ENCODE results near the gene ANXA4. TPM values are rescaled to one million over a fixed set of nuclear protein-coding genes. Genes with fewer than 3 reads are reported as not detected.

Gene ANXA4
- total RNA-seq, 1 experiment from 2014 or later, result 51.1 TPM

- POLR2A ChIA-PET (ENCODE audit: unreplicated experiment), result no interaction called here
- H3K4me1 ChIP-seq (ENCODE audit: insufficient read depth, low read length), result no peaks in the 10 kb centered on the region
- H3K9me2 ChIP-seq (replicated peaks; ENCODE audit: low read length), result no peaks in the 10 kb centered on the region
- H3K9ac ChIP-seq (ENCODE audit: low read length), result no peak overlapping the region
- no peak for DNase-seq
- peaks cover 3% of the 10 kb centered on the region for H3F3A ChIP-seq (ENCODE audit: low read length, unreplicated experiment)
- CTCF ChIA-PET, result no interaction called here
- no peak for TF ChIP-seq EZH2phosphoT487 (IDR thresholded peaks at IDR 0.05; ENCODE audit: borderline replicate concordance, low read length)
- TF ChIP-seq CTCF (conservative IDR thresholded peaks at IDR 0.05; ENCODE audit: low read depth, low read length), result no peak
- TF ChIP-seq EZH2 (IDR thresholded peaks at IDR 0.05; ENCODE audit: low read length, unreplicated experiment), result no peak
- H3K27me3 ChIP-seq (ENCODE audit: low read length), result no peaks in the 10 kb centered on the region
- no TSS peak for BruUV-seq (replicated peaks)
- H3K79me2 ChIP-seq (ENCODE audit: low read length), result no peaks in the 10 kb centered on the region
- intact Hi-C loops (cut with micrococcal nuclease), result no loop called here
- H2AFZ ChIP-seq (ENCODE audit: low read length), result no peak overlapping the region
- no peak overlapping the region for H3K4me3 ChIP-seq (ENCODE audit: low read length)
- no peaks in the 10 kb centered on the region for H3K36me3 ChIP-seq (ENCODE audit: low read depth, low read length)
- no peaks in the 10 kb centered on the region for H3K9me3 ChIP-seq (ENCODE audit: low read length)
- no peaks in the 10 kb centered on the region for H4K20me1 ChIP-seq (ENCODE audit: low read length)
- H3K27ac ChIP-seq (ENCODE audit: low read length), result no peak overlapping the region
- ATAC-seq, result no peak
- no peak overlapping the region for H3K4me2 ChIP-seq (ENCODE audit: low read length)
Observed at GRCh38 chr2:69729266-69729665, 12.7 kb upstream of the ANXA4 start.

DNA sequence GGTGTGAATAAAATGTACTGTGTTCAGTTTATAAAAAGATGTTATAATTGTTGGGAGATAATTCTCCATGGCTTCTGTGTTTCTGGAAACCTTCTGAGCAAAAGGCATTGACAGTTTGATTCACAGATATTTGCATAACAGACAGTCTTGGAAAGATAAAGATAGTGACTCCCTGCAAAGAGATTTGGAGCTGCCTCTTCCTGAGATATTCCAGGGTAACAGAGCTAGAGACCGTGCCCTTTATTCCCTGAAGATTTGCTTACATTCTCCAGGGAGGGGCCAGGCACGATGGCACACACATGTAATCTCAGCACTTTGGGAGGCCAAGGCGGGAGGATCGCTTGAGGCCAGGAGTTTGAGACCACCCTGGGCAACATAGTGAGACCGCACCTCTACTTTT, 12.2 kb upstream of the ANXA4 start:
- peaks cover 3% of the 10 kb centered on the region for H3F3A ChIP-seq (ENCODE audit: low read length, unreplicated experiment)
- no peaks in the 10 kb centered on the region for H3K4me1 ChIP-seq (ENCODE audit: insufficient read depth, low read length)
- ChIA-PET POLR2A (ENCODE audit: unreplicated experiment) (no interaction called here), CTCF (no interaction called here)
- no peak overlapping the region for H3K27ac ChIP-seq (ENCODE audit: low read length)
- intact Hi-C loops (cut with micrococcal nuclease), result no loop called here
- no peaks in the 10 kb centered on the region for H3K9me3 ChIP-seq (ENCODE audit: low read length)
- no peaks in the 10 kb centered on the region for H3K9me2 ChIP-seq (replicated peaks; ENCODE audit: low read length)
- no peak overlapping the region for H2AFZ ChIP-seq (ENCODE audit: low read length)
- TF ChIP-seq EZH2phosphoT487 (IDR thresholded peaks at IDR 0.05; ENCODE audit: borderline replicate concordance, low read length) (no peak), CTCF (conservative IDR thresholded peaks at IDR 0.05; ENCODE audit: low read depth, low read length) (no peak), EZH2 (IDR thresholded peaks at IDR 0.05; ENCODE audit: low read length, unreplicated experiment) (no peak)
- H3K27me3 ChIP-seq (ENCODE audit: low read length), result no peaks in the 10 kb centered on the region
- no TSS peak for BruUV-seq (replicated peaks)
- H3K4me3 ChIP-seq (ENCODE audit: low read length), result no peak overlapping the region
- H3K79me2 ChIP-seq (ENCODE audit: low read length), result no peaks in the 10 kb centered on the region
- H3K36me3 ChIP-seq (ENCODE audit: low read depth, low read length), result no peaks in the 10 kb centered on the region
- no peak overlapping the region for H3K4me2 ChIP-seq (ENCODE audit: low read length)
- no peak for DNase-seq
- H3K9ac ChIP-seq (ENCODE audit: low read length), result no peak overlapping the region
- H4K20me1 ChIP-seq (ENCODE audit: low read length), result no peaks in the 10 kb centered on the region
- no peak for ATAC-seq

DNA sequence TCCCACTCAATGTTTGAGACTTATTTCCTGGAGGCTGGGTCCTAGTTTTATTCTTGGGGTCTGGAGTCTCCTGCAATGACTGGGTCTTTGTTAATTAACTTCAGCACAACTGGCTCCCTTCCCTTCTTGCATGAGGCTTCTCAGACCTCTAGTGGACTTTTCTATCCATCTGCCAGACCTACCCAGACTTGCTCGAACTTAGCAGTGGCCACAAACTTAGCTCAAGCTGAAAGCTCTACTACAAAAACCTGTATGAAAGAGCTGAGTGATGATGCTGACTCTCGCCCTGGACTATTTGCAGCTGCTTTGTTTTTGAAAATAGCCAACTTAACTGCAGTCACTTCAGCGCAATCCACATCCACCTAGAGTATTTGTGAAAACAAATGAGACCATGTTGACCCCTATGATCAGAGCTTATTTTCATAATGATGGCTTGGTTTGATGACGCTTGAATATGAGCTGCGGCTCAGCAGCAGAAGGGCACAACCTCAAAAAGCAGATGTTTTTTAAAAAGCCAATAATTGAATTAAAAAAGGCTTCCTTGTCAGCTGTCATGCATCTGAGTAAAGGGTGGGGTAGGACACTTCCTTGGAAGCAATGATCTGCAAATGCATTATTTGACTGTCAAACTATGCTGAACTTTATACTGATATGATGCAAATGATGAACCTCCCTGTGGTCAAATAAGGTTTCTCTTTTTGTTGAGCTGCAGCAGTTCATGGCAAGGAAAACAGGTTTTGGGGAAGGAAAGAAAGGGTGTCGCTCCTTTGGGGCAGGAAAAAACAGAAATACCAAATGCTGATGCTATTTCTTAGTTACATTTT, 10.6 kb upstream of the ANXA4 start:
- H3K79me2 ChIP-seq (ENCODE audit: low read length), result no peaks in the 10 kb centered on the region
- no peak overlapping the region for H3K4me3 ChIP-seq (ENCODE audit: low read length)
- no peak for DNase-seq
- H3K27me3 ChIP-seq (ENCODE audit: low read length), result no peaks in the 10 kb centered on the region
- no peak for ATAC-seq
- H3F3A ChIP-seq (ENCODE audit: low read length, unreplicated experiment), result peaks cover 3% of the 10 kb centered on the region
- no peaks in the 10 kb centered on the region for H3K36me3 ChIP-seq (ENCODE audit: low read depth, low read length)
- BruUV-seq (replicated peaks), result no TSS peak
- H3K4me1 ChIP-seq (ENCODE audit: insufficient read depth, low read length), result no peaks in the 10 kb centered on the region
- H3K9me3 ChIP-seq (ENCODE audit: low read length), result no peaks in the 10 kb centered on the region
- POLR2A ChIA-PET (ENCODE audit: unreplicated experiment), result no interaction called here
- H3K4me2 ChIP-seq (ENCODE audit: low read length), result no peak overlapping the region
- H2AFZ ChIP-seq (ENCODE audit: low read length), result no peak overlapping the region
- H3K9ac ChIP-seq (ENCODE audit: low read length), result no peak overlapping the region
- H4K20me1 ChIP-seq (ENCODE audit: low read length), result no peaks in the 10 kb centered on the region
- no peak for TF ChIP-seq EZH2phosphoT487 (IDR thresholded peaks at IDR 0.05; ENCODE audit: borderline replicate concordance, low read length)
- TF ChIP-seq CTCF (conservative IDR thresholded peaks at IDR 0.05; ENCODE audit: low read depth, low read length), result no peak
- TF ChIP-seq EZH2 (IDR thresholded peaks at IDR 0.05; ENCODE audit: low read length, unreplicated experiment), result no peak
- H3K9me2 ChIP-seq (replicated peaks; ENCODE audit: low read length), result no peaks in the 10 kb centered on the region
- intact Hi-C loops (cut with micrococcal nuclease), result no loop called here
- no peak overlapping the region for H3K27ac ChIP-seq (ENCODE audit: low read length)
- CTCF ChIA-PET, result interaction anchor here (0.6 to 0.7 kb wide), 2 partner anchors 48 to 340 kb away, joined by 3 read pairs; no protein-coding TSS in a partner anchor

Measured in PC-3 (cell line).